Activated CD4-positive, alpha-beta T cell treated with anti-CD3 and anti-CD28 coated beads for 36 hours (primary cell): Measurements from ENCODE around the gene ZNF69. TPM values are rescaled to one million over a fixed set of nuclear protein-coding genes. Genes with fewer than 3 reads are reported as not detected.
"Not testable (repeated sequence)": the region's sequence is repeated elsewhere in the genome, so short reads cannot be mapped to it uniquely, and the experiment has no call there.

Experiments
- ATAC-seq: fragments of 200-7000 bp; cut with Tn5 transposase; one replicate; pipeline ENCODE4 v1.10.0; 2021; ENCODE audit warnings: mild to moderate bottlenecking, moderate library complexity
- CTCF ChIA-PET: fragments of 350-600 bp; sonication (Branson Sonifier 250); formaldehyde crosslinking; loops from one replicate; lab custom pipeline; 2021; ENCODE audit warnings: antibody characterized with exemption; lab: Charles Lee
- POLR2A ChIA-PET: fragments of 350-600 bp; sonication (Branson Sonifier 250); formaldehyde crosslinking; loops from one replicate; lab custom pipeline; 2021; ENCODE audit warnings: antibody characterized with exemption, inconsistent platforms; lab: Charles Lee
- DNase-seq: peaks from one replicate; pipeline ENCODE4 v3.0.0-alpha.2; 2020
- H3K27ac Mint-ChIP-seq: one replicate; pipeline ENCODE4 v1.8.0; 2021; ENCODE audit warnings: mixed read lengths
- H3K27me3 Mint-ChIP-seq: one replicate; pipeline ENCODE4 v1.8.0; 2021; ENCODE audit warnings: mixed read lengths
- H3K36me3 Mint-ChIP-seq: one replicate; pipeline ENCODE4 v1.8.0; 2021; ENCODE audit warnings: low read depth, mixed read lengths
- H3K4me1 Mint-ChIP-seq: one replicate; pipeline ENCODE4 v1.8.0; 2021; ENCODE audit warnings: mixed read lengths
- H3K4me3 Mint-ChIP-seq: one replicate; pipeline ENCODE4 v1.8.0; 2021; ENCODE audit warnings: mild to moderate bottlenecking, moderate library complexity, mixed read lengths
- H3K9me3 Mint-ChIP-seq: one replicate; pipeline ENCODE4 v1.8.0; 2021; ENCODE audit warnings: low read depth, mixed read lengths
- intact Hi-C, 2 experiments: fragments of 100-400 bp; cut with DNase I in 1 of 2; cut with micrococcal nuclease in 1 of 2; formaldehyde crosslinking; loops; one replicate each; pipeline versions ENCODE4 v1.14.2 to v1.15.1; 2022 to 2024; cut with DNase I, micrococcal nuclease
- total RNA-seq, 2 experiments: library from RNA; stranded (reverse); gene quantifications; one replicate each; pipeline ENCODE4 v1.2.3, GENCODE V29; 2021

Gene ZNF69
- total RNA-seq, 2 experiments from 2014 or later = 2.4 to 2.5 TPM

- no peak for ATAC-seq
- ChIA-PET POLR2A (no interaction called here), CTCF (no interaction called here)
- DNase-seq = no peak
- no peak overlapping the region for H3K4me3 Mint-ChIP-seq
- H3K4me1 Mint-ChIP-seq = peaks cover 26% of the 10 kb centered on the region
- H3K9me3 Mint-ChIP-seq = peaks cover 7% of the 10 kb centered on the region
- H3K36me3 Mint-ChIP-seq = peaks cover 55% of the 10 kb centered on the region
- no peaks in the 10 kb centered on the region for H3K27me3 Mint-ChIP-seq
- intact Hi-C loops = no loop called here
- no peak overlapping the region for H3K27ac Mint-ChIP-seq
Measured at GRCh38 chr19:11931513-11931912, 43.9 kb downstream of the ZNF69 start.

- H3K27ac Mint-ChIP-seq, CTCF ChIA-PET, H3K4me3 Mint-ChIP-seq, H3K4me1 Mint-ChIP-seq, POLR2A ChIA-PET, H3K27me3 Mint-ChIP-seq, ATAC-seq, DNase-seq: not testable (repeated sequence)
- intact Hi-C loops = loop anchor here (1.0 kb wide), 1 partner anchor 9 kb away; no protein-coding TSS in a partner anchor
- Mint-ChIP-seq H3K9me3 (peaks cover 25% of the 10 kb centered on the region), H3K36me3 (peaks cover 65% of the 10 kb centered on the region)
Measured at GRCh38 chr19:11935829-11936228, 48.2 kb downstream of the ZNF69 start.

- intact Hi-C loops, ATAC-seq, H3K27me3 Mint-ChIP-seq, H3K4me1 Mint-ChIP-seq, CTCF ChIA-PET, H3K27ac Mint-ChIP-seq, DNase-seq, H3K4me3 Mint-ChIP-seq, POLR2A ChIA-PET: not testable (repeated sequence)
- Mint-ChIP-seq H3K9me3 (peaks cover 36% of the 10 kb centered on the region), H3K36me3 (peaks cover 81% of the 10 kb centered on the region)
Measured at GRCh38 chr19:11938383-11938782, 50.8 kb downstream of the ZNF69 start.

GRCh38 chr19:11941361-11941887 lies 53.8 kb downstream of the ZNF69 start:
- H3K27me3 Mint-ChIP-seq, POLR2A ChIA-PET, H3K4me3 Mint-ChIP-seq, H3K27ac Mint-ChIP-seq, ATAC-seq, DNase-seq, CTCF ChIA-PET, H3K4me1 Mint-ChIP-seq: not testable (repeated sequence)
- intact Hi-C loops = loop anchor here in 1 of 2 experiments (10.0 kb wide), 2 partner anchors 157 to 583 kb away; no protein-coding TSS in a partner anchor
- Mint-ChIP-seq H3K9me3 (peaks cover 55% of the 10 kb centered on the region), H3K36me3 (peaks cover 90% of the 10 kb centered on the region)

GRCh38 chr19:11942008-11942842 lies 54.6 kb downstream of the ZNF69 start:
- no peaks in the 10 kb centered on the region for H3K4me1 Mint-ChIP-seq
- no peak overlapping the region for H3K27ac Mint-ChIP-seq
- DNase-seq (no peak), ATAC-seq (no peak)
- peaks cover 56% of the 10 kb centered on the region for H3K9me3 Mint-ChIP-seq
- peaks cover 90% of the 10 kb centered on the region for H3K36me3 Mint-ChIP-seq
- intact Hi-C loops = loop anchor here in 1 of 2 experiments (10.0 kb wide), 2 partner anchors 157 to 583 kb away; no protein-coding TSS in a partner anchor
- POLR2A ChIA-PET = no interaction called here
- CTCF ChIA-PET = interaction anchor here (2.3 kb wide), 1 partner anchor 18 kb away, joined by 11 read pairs; the partner anchor contains the start of gene ZNF700
- no peaks in the 10 kb centered on the region for H3K27me3 Mint-ChIP-seq
- H3K4me3 Mint-ChIP-seq = no peak overlapping the region

DNA sequence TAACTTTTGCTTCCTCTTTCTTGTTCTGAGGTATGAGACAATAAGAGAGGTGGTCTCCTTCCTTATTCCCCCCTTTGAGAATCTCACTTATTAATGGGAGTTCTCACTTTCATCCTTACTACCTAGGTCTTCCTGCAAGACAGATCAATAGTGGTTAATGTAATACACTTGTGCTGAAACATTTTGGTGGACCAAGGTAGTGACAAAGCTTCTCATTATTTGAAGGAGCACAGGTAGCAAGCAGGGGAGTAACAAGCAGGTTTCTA lies 55.2 kb downstream of the ZNF69 start:
- Mint-ChIP-seq H3K27ac (no peak overlapping the region), H3K9me3 (peaks cover 60% of the 10 kb centered on the region), H3K4me1 (no peaks in the 10 kb centered on the region), H3K36me3 (peaks cover 93% of the 10 kb centered on the region), H3K4me3 (no peak overlapping the region), H3K27me3 (no peaks in the 10 kb centered on the region)
- ChIA-PET CTCF (interaction anchor here (2.3 kb wide), 1 partner anchor 19 kb away, joined by 11 read pairs; the partner anchor contains the start of gene ZNF700), POLR2A (no interaction called here)
- ATAC-seq (no peak), DNase-seq (no peak)
- intact Hi-C loops = loop anchor here in 1 of 2 experiments (10.0 kb wide), 2 partner anchors 158 to 582 kb away; no protein-coding TSS in a partner anchor

DNA sequence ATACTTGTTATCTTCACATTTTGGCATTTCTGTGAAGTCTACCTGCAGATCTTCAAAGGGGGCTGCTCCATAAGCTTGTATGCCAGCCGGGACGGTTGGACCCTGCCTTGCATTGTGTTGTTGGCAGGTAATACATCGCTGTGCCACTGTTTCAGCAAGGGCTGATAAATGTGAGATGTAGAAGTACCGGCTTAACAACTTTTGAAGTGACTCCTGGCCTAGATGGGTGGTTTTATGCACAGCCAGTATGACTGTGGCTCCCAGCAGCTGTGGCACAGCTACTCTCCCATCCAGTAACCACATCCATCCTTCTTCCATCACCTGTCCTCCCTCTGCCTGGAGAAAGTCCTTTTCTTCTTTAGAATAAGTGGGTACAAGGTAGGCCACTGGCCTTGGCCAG lies 57.1 kb downstream of the ZNF69 start:
- Mint-ChIP-seq H3K9me3 (peaks cover 67% of the 10 kb centered on the region), H3K27me3 (no peaks in the 10 kb centered on the region), H3K4me1 (no peaks in the 10 kb centered on the region), H3K27ac (no peak overlapping the region), H3K36me3 (peaks cover 97% of the 10 kb centered on the region), H3K4me3 (no peak overlapping the region)
- CTCF ChIA-PET = interaction anchor here (0.6 to 2.3 kb wide), 4 partner anchors 10 to 21 kb away, joined by 3 to 5 read pairs (median 3); no protein-coding TSS in a partner anchor
- POLR2A ChIA-PET = no interaction called here
- ATAC-seq (no peak), DNase-seq (no peak)
- intact Hi-C loops = loop anchor here in 1 of 2 experiments (10.0 kb wide), 2 partner anchors 160 to 580 kb away; no protein-coding TSS in a partner anchor

DNA sequence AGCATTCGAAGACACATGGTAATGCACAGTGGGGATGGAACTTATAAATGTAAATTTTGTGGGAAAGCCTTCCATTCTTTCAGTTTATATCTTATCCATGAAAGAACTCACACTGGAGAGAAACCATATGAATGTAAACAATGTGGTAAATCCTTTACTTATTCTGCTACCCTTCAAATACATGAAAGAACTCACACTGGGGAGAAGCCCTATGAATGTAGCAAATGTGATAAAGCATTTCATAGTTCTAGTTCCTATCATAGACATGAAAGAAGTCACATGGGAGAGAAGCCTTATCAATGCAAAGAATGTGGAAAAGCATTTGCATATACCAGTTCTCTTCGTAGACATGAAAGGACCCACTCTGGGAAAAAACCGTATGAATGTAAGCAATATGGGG lies 61.1 kb downstream of the ZNF69 start:
- H3K27ac Mint-ChIP-seq = no peak overlapping the region
- DNase-seq = no peak
- H3K4me1 Mint-ChIP-seq = no peaks in the 10 kb centered on the region
- no peak for ATAC-seq
- CTCF ChIA-PET = no interaction called here
- H3K9me3 Mint-ChIP-seq = peaks cover 68% of the 10 kb centered on the region
- no peak overlapping the region for H3K4me3 Mint-ChIP-seq
- peaks cover 91% of the 10 kb centered on the region for H3K36me3 Mint-ChIP-seq
- intact Hi-C loops = loop anchor here in 1 of 2 experiments (10.0 kb wide), 2 partner anchors 164 to 576 kb away; no protein-coding TSS in a partner anchor
- no peaks in the 10 kb centered on the region for H3K27me3 Mint-ChIP-seq
- POLR2A ChIA-PET = no interaction called here

DNA sequence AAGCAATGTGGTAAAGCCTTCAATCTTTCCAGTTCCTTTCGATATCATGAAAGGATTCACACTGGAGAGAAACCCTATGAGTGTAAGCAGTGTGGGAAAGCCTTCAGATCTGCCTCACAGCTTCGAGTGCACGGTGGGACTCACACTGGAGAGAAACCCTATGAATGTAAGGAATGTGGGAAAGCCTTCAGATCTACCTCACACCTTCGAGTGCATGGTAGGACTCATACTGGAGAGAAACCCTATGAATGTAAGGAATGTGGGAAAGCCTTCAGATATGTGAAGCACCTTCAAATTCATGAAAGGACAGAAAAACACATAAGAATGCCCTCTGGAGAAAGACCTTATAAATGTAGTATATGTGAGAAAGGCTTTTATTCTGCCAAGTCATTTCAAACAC lies 61.6 kb downstream of the ZNF69 start:
- ChIA-PET POLR2A (no interaction called here), CTCF (no interaction called here)
- H3K4me3 Mint-ChIP-seq = no peak overlapping the region
- no peak for ATAC-seq
- no peak for DNase-seq
- H3K27me3 Mint-ChIP-seq = no peaks in the 10 kb centered on the region
- intact Hi-C loops = loop anchor here in 1 of 2 experiments (10.0 kb wide), 2 partner anchors 164 to 576 kb away; no protein-coding TSS in a partner anchor
- H3K27ac Mint-ChIP-seq = no peak overlapping the region
- H3K4me1 Mint-ChIP-seq = no peaks in the 10 kb centered on the region
- H3K36me3 Mint-ChIP-seq = peaks cover 89% of the 10 kb centered on the region
- peaks cover 67% of the 10 kb centered on the region for H3K9me3 Mint-ChIP-seq

GRCh38 chr19:11949614-11950080 lies 62.1 kb downstream of the ZNF69 start:
- Mint-ChIP-seq H3K4me3 (peak overlapping the region; percentile 31), H3K9me3 (peaks cover 64% of the 10 kb centered on the region), H3K36me3 (peaks cover 86% of the 10 kb centered on the region)
- ATAC-seq, H3K27me3 Mint-ChIP-seq, CTCF ChIA-PET, POLR2A ChIA-PET, H3K4me1 Mint-ChIP-seq, DNase-seq, H3K27ac Mint-ChIP-seq: not testable (repeated sequence)
- intact Hi-C loops = loop anchor here in 1 of 2 experiments (10.0 kb wide), 2 partner anchors 165 to 575 kb away; no protein-coding TSS in a partner anchor

DNA sequence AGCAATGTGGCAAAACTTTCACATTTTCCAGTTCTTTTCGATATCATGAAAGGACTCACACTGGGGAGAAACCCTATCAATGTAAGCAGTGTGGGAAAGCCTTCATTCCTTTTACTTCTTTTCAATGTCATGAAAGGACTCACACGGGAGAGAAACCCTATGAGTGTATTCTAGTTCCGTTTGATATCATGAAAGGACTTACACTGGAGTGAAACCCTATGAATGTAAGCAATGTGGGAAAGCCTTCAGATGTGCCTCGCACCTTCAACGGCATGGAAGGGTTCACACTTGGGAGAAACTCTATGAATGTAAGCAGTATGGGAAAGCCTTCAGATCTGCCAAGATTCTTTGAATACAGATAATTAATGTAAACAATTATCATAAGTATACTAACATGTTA lies 62.7 kb downstream of the ZNF69 start:
- ChIA-PET POLR2A (no interaction called here), CTCF (no interaction called here)
- ATAC-seq = no peak
- no peaks in the 10 kb centered on the region for H3K4me1 Mint-ChIP-seq
- H3K36me3 Mint-ChIP-seq = peaks cover 82% of the 10 kb centered on the region
- intact Hi-C loops = no loop called here
- no peak overlapping the region for H3K4me3 Mint-ChIP-seq
- H3K9me3 Mint-ChIP-seq = peaks cover 63% of the 10 kb centered on the region
- H3K27ac Mint-ChIP-seq = no peak overlapping the region
- DNase-seq = no peak
- no peaks in the 10 kb centered on the region for H3K27me3 Mint-ChIP-seq
